Measurements from ENCODE around the gene CASZ1. TPM values are rescaled to one million over a fixed set of nuclear protein-coding genes. Genes with fewer than 3 reads are reported as not detected.

Gene CASZ1
- polyA plus RNA-seq, 1 experiment: 0.64 TPM

GRCh38 chr1:10662824-10663677 lies 133.4 kb downstream of the CASZ1 start:
- Histone ChIP-seq H3K27me3 (ENCODE audit: control insufficient read depth, insufficient read depth, low read length) (no peaks in the 10 kb centered on the region), H3K4me3 (ENCODE audit: low read depth, low read length) (no peak overlapping the region), H3K36me3 (ENCODE audit: control insufficient read depth, insufficient read depth, low read length) (no peaks in the 10 kb centered on the region)
- no peak for TF ChIP-seq CTCF (IDR thresholded peaks at IDR 0.05; ENCODE audit: insufficient read depth, low read depth, low read length)
- DNase-seq (ENCODE audit: low read depth): no peak
- POLR2A ChIA-PET: no interaction called here
- CTCF ChIA-PET: no interaction called here

GRCh38 chr1:10662090-10662688 lies 134.3 kb downstream of the CASZ1 start:
- ChIA-PET POLR2A (no interaction called here), CTCF (no interaction called here)
- H3K36me3 ChIP-seq (ENCODE audit: control insufficient read depth, insufficient read depth, low read length): no peaks in the 10 kb centered on the region
- TF ChIP-seq CTCF (IDR thresholded peaks at IDR 0.05; ENCODE audit: insufficient read depth, low read depth, low read length): no peak
- H3K4me3 ChIP-seq (ENCODE audit: low read depth, low read length): no peak overlapping the region
- H3K27me3 ChIP-seq (ENCODE audit: control insufficient read depth, insufficient read depth, low read length): no peaks in the 10 kb centered on the region
- DNase-seq (ENCODE audit: low read depth): no peak

- no peak for TF ChIP-seq CTCF (IDR thresholded peaks at IDR 0.05; ENCODE audit: insufficient read depth, low read depth, low read length)
- no peak for DNase-seq (ENCODE audit: low read depth)
- Histone ChIP-seq H3K4me3 (ENCODE audit: low read depth, low read length) (no peak overlapping the region), H3K36me3 (ENCODE audit: control insufficient read depth, insufficient read depth, low read length) (no peaks in the 10 kb centered on the region), H3K27me3 (ENCODE audit: control insufficient read depth, insufficient read depth, low read length) (no peaks in the 10 kb centered on the region)
- ChIA-PET CTCF (no interaction called here), POLR2A (no interaction called here)
Measured at GRCh38 chr1:10661453-10661852, 135.0 kb downstream of the CASZ1 start.

- TF ChIP-seq CTCF (IDR thresholded peaks at IDR 0.05; ENCODE audit: insufficient read depth, low read depth, low read length): no peak
- no peaks in the 10 kb centered on the region for H3K36me3 ChIP-seq (ENCODE audit: control insufficient read depth, insufficient read depth, low read length)
- ChIA-PET POLR2A (no interaction called here), CTCF (no interaction called here)
- no peak for DNase-seq (ENCODE audit: low read depth)
- H3K27me3 ChIP-seq (ENCODE audit: control insufficient read depth, insufficient read depth, low read length): no peaks in the 10 kb centered on the region
- no peak overlapping the region for H3K4me3 ChIP-seq (ENCODE audit: low read depth, low read length)
Measured at GRCh38 chr1:10659646-10660540, 136.6 kb downstream of the CASZ1 start.

GRCh38 chr1:10659218-10659617 lies 137.2 kb downstream of the CASZ1 start:
- no peaks in the 10 kb centered on the region for H3K36me3 ChIP-seq (ENCODE audit: control insufficient read depth, insufficient read depth, low read length)
- H3K4me3 ChIP-seq (ENCODE audit: low read depth, low read length): no peak overlapping the region
- ChIA-PET POLR2A (no interaction called here), CTCF (no interaction called here)
- TF ChIP-seq CTCF (IDR thresholded peaks at IDR 0.05; ENCODE audit: insufficient read depth, low read depth, low read length): no peak
- no peak for DNase-seq (ENCODE audit: low read depth)
- H3K27me3 ChIP-seq (ENCODE audit: control insufficient read depth, insufficient read depth, low read length): no peaks in the 10 kb centered on the region
